ENCODE measurements around the gene ENOX2.
"Not testable (repeated sequence)": the region's sequence is repeated elsewhere in the genome, so short reads cannot be mapped to it uniquely, and the experiment has no call there.

The ENOX2 gene

DNA sequence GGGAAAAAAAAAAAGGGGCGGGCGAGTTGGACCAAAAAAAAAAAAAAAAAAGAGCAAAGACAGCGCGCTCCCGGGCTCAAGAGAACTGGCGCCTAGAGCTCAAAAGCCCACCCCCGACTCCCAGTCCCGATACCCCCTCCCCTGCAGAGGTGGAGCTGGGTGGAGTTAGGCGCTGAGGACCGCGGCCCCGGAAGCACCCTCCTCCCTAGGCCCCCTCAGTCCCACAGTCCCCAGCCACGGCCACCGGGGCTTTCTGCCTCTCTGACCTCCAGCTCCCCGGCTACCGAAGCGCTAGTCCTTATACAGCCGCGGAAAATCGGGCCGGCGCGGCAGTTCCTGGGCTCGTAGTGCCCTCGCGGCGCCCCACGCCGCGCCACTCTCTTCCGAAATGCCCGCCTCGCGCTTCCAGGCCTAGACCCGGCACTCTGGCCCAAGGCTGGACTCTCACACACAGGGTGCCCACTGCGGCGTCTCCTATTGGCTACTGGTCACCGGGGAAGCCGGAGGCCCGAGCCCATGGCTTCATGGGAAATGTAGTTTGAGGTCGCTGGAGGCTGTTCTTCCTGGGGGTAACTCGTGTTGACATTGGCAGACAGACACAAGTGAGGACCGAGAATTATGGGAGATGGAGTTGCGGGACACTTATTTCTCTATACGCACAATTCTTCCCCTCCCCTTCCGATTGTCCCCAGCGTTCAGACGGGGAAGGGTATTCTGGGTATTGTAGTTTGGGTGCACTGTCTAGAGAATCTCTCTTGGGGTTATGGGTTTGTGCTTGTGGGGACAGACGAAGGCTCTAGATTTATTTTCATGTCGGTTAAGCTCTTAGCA, at the start of gene ENOX2:
TSS of gene ENOX2 (minus strand) at position 427 of the 831 bp plus-strand sequence. CDS start 199,993 bp downstream, outside the sequence.
- peak; percentile 84 for DNase-seq (ENCODE audit: low spot score)

- DNase-seq (ENCODE audit: low spot score): no peak
These were observed 49.4 kb upstream of the ENOX2 start for GRCh38 chrX:130952266-130953043.

- DNase-seq (ENCODE audit: low spot score): no peak
These were observed 41.2 kb upstream of the ENOX2 start for GRCh38 chrX:130944230-130944629.

DNA sequence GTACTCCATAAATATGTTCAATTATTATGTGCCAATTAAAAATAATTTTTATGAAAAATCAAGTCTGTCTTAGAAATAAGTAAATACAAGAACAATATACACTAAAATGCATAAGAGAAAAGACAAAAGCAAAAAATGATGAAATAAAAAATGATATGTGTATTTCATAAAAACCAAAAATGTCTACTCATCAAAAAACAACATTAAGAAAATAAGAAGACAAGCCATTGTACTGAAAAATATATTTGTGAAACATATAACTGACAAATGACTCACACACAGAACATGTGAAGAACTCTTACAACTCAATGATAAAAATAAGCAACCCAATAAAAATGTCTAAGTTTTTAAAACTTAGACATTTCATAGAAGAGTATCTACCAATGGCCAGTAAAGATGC, 34.1 kb upstream of the ENOX2 start:
- DNase-seq (ENCODE audit: low spot score): no peak

DNA sequence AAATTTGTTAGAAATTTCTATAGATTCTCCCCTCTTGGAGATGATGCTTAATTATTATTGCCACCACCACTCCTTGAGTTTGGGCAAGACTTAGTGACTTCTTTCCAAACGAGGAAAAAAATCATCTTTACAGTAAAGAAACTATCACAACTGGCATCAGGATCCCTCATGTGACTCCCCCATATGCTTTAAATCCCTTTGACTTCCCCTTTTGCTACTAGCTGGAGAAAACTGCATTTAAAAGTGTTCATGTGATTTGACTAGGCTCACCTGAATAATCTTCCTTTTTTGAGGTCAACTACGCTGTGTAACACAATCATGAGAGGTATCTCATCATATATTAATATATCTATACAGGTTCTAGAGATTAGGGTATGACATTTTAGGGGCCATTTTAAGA, 30.3 kb upstream of the ENOX2 start:
- no peak for DNase-seq (ENCODE audit: low spot score)

DNA sequence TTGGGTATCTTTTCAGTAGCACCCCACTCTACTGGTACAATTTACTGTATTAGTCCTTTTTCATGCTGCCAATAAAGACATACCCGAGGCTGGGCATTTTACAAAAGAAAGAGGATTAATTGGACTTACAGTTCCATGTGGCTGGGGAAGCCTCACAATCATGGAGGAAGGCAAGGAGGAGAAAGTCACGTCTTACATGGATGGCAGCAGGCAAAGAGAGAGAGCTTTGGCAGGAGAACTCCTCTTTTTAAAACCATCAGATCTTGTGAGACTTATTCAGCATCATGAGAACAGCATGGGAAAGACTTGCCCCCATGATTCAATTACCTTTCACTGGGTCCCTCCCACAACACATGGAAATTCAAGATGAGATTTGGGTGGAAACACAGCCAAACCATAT, 17.4 kb upstream of the ENOX2 start:
- not testable (repeated sequence) for DNase-seq (ENCODE audit: low spot score)

DNA sequence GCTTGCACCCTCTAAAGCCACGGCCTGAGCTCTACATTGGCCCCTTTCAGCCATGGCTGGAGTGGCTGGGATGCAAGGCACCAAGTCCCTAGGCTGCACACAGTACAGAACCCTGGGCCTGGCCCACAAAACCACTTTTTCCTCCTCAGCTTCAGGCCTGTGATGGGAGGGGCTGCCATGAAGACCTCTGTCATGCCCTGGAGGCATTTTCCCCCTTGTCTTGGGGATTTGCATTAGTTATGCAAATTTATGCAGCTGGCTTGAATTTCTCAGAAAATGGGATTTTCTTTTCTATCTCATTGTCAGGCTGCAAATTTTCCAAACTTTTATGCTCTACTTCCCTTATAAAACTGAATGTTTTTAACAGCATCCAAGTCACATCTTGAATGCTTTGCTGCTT, 16.7 kb upstream of the ENOX2 start:
- not testable (repeated sequence) for DNase-seq (ENCODE audit: low spot score)

DNA sequence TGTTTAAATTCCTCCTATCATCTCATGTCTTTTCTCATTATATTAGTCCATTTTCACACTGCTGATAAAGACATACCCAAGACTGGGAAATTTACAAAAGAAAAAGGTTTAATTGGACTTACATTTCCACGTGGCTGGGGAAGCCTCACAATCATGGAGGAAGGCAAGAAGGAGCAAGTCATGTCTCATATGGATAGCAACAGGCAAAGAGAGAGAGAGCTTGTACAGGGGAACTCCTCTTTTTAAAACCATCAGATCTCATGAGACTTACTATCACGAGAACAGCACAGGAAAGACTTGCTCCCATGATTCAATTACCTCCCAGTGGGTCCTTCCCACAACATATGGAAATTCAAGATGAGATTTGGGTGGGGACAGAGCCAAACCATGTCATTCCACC, 15.5 kb upstream of the ENOX2 start:
- DNase-seq (ENCODE audit: low spot score): not testable (repeated sequence)

DNA sequence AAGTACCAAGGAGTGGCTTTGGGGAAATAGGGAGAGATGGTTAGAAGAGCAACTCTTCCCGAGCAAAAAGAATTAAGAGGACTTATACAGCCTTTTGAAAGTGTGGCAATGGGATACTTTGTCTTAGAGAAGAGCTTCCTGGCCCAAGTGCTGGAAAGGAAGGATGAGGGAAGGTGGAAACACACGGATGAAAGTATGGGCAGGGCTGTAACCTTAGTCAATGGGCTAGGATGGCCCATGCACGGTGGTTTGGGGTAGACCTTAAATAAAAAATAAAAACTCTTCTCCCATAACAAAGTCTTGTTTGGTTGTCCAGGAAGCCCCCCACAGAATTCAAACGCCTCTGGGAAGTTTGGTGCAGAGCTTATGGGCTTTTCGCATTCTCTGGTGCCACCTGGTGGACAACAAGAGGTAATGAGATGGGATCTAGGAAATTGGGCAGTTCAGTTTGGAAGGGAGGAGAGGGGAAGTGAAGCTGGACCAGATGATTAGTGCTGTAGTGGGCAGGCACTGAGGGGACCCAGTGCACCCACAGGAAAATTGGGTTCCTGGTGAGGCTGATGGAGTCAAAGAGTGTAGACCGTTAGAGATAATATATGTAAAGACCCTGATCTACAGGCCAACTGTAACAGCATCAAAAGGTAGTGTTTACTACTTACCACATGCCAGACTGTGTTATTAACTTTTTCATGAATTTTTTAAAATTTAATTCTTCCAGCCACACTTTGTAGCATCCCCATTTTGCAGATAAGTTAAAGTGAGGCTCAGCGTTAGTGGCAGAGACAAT, 13.8 kb upstream of the ENOX2 start:
- DNase-seq (ENCODE audit: low spot score): peak; percentile 52

- no peak for DNase-seq (ENCODE audit: low spot score)
These were observed 12.3 kb upstream of the ENOX2 start for GRCh38 chrX:130915302-130915701.

DNA sequence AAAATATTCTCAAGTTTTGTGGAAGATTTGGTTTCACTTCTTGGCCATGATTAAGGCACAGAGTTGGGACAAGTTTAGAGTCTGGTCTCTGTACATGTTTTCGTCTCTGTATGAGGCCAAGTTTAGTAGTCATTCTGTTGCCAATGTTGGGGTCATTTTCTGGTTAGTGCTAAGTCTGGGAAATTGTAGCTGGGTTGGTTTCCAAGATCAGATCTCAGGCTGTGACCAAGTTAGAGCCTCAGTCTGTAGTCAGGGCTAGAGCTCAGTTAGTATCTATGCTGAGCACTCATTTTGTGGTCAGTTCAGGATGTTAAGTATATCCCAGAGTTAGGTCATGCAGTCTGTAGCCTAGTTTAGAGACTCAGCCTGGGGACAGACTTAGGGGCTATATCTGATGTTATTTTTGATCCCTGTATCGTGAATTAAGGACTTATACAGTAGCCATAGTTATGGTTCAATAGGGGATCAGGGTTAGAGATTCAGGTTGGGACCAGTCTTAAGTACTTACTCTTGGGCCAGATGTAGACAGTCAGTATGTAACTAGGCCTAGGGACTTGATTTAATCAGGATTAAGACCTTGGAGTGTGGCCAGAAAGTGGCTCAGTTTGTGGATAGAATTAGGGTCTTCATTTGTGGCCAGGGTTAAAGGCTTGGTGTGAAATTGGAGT, 6.6 kb upstream of the ENOX2 start:
- no peak for DNase-seq (ENCODE audit: low spot score)

DNA sequence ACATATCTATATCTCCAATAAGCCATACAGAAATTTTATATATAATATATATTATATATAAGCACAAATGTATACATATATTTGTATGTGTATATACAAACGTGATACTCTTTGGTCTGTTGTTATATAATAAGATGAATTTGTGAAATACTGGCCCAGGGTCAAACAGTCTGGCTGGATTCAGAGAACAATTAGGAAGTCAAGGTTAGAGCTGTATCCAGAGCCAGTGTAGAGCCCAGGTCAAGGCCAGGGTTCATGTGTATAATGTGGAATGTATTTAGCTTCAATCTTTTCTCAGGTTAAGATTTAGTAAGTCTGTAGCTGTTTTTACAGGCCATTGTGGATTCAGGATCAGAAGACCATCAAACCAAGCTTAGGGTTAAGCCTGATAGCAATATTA, 3.8 kb upstream of the ENOX2 start:
- DNase-seq (ENCODE audit: low spot score): no peak

- no peak for DNase-seq (ENCODE audit: low spot score)
These were observed 595 bp downstream of the ENOX2 start for GRCh38 chrX:130902446-130902782.

DNA sequence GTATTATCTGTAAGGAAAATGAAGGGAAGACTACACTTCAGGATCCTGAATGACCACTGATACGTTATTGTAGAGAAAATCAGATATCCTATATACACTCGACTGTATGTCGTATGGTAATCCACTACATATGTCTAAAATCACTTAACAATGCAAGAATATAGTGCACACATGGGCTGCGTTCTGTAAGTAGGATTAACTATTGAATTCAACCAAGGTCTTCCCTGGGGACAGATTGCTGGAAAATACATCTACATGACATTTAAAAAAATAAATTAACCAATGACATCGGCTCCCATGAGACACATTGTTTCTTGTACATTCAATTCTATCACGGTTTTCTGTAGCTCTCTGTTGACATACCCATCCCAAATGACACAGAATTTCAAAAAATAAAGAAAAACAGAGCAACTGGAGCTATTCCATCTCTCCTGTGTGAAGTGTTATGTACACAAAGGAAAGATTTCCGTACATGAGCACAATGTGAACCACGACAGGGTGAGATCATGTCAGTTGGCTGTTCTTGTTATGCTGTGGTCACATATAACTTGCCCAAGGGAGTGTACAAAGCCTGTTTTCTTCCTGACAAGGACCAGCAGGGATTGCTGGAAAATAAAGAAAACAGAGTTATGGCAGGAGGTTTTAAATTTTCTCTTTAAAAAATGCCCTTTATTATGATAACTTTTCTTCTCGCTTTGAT, 6.1 kb downstream of the ENOX2 start:
- no peak for DNase-seq (ENCODE audit: low spot score)

- no peak for DNase-seq (ENCODE audit: low spot score)
These were observed 7.0 kb downstream of the ENOX2 start for GRCh38 chrX:130896026-130896425.

DNA sequence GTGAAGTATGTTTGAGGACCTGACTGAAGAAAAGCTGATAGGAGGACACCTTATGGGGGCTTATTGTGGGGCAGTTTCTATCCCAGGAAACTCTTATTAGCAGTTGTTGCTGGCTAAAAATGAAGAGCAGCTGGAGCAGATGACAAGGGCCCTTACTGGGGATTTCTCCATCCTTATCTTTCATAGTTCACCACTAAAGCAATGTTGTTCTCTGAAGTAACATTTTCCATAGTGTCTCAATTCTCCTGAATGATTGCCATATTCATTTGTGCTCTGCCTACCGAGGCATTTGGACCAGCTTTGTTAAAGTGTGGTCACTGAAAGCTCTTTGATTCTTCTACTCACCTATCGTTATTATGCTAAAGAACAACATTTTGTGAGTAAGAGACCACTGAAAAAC, 7.7 kb downstream of the ENOX2 start:
- no peak for DNase-seq (ENCODE audit: low spot score)

GRCh38 chrX:130893356-130894085, 9.5 kb downstream of the ENOX2 start:
- no peak for DNase-seq (ENCODE audit: low spot score)

GRCh38 chrX:130887376-130887775, 15.6 kb downstream of the ENOX2 start:
- no peak for DNase-seq (ENCODE audit: low spot score)

DNA sequence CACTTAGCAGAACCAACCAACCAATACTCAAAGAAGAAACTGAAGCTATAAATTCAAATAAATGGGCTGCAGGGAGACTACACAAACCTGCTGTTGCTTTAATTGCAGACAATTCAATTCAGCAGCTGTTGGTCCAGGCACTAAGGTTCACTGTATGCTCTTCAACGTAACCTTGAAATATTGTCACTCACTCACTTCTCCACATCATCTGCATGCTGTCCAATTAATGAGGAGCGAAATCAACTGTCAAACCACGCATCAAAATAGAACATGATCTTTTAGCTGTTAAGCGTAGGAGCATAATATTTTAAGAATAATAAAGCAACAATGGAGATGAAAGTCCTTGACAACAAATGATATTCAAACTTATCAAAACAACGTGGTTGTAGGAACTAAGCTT, 17.0 kb downstream of the ENOX2 start:
- DNase-seq (ENCODE audit: low spot score): no peak

DNA sequence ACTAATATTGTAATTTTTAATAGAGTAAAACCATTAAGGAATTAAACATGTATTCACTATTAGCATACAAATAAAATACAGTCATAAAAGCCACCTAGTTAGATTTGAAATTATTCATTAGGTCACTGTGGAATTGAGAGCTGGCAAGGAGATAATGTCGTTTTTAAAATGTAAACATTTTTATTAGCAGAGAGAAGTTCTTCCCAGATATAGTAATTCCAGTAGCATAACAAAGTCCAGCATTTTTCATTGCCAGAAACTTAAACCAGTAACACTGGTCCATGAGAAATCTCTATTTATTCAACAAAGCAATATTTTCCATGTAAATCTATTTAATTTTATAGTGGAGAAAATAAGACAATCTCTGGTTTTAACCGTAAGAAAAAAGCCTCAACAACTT, 17.5 kb downstream of the ENOX2 start:
- no peak for DNase-seq (ENCODE audit: low spot score)

- no peak for DNase-seq (ENCODE audit: low spot score)
These were observed 18.4 kb downstream of the ENOX2 start for GRCh38 chrX:130884627-130885026.
